OCI-LY1 (cell line): ENCODE results near the gene DYNC1H1.

Experiments used
- H2AFZ ChIP-seq: fragments of 200-600 bp; sonication (generic), shearing (Covaris generic); 2 replicates; pipeline ENCODE4 v1.6.0; 2014; ENCODE audit warnings: antibody characterized with exemption, mild to moderate bottlenecking, low read length
- H3F3A ChIP-seq: fragments of 200-600 bp; sonication (generic), shearing (Covaris generic); 2 replicates; pipeline ENCODE4 v1.6.0; 2014; ENCODE audit warnings: mild to moderate bottlenecking, antibody characterized with exemption, low read length, moderate library complexity; ENCODE audit not compliant: insufficient read depth
- H3K27ac ChIP-seq: fragments of 200-600 bp; sonication (generic); 2 replicates; pipeline ENCODE4 v1.5.1; 2014; ENCODE audit warnings: low read length, mixed run types, mild to moderate bottlenecking, low read depth; ENCODE audit not compliant: poor library complexity, severe bottlenecking
- H3K27me3 ChIP-seq: fragments of 200-600 bp; sonication (generic); 2 replicates; pipeline ENCODE4 v1.6.0; 2014; ENCODE audit warnings: antibody characterized with exemption, mild to moderate bottlenecking, low read length, moderate library complexity; ENCODE audit not compliant: insufficient read depth
- H3K36me3 ChIP-seq: fragments of 200-600 bp; sonication (generic); 2 replicates; pipeline ENCODE4 v1.6.1; 2014; ENCODE audit warnings: mild to moderate bottlenecking, antibody characterized with exemption, low read length, moderate library complexity, mixed read lengths; ENCODE audit not compliant: insufficient read depth
- H3K4me1 ChIP-seq: fragments of 200-600 bp; sonication (generic); 2 replicates; pipeline ENCODE4 v1.5.1; 2014; ENCODE audit warnings: mild to moderate bottlenecking, low read length, moderate library complexity; ENCODE audit not compliant: insufficient read depth, severe bottlenecking
- H3K4me2 ChIP-seq: fragments of 200-600 bp; sonication (generic), shearing (Covaris generic); 2 replicates; pipeline ENCODE4 v1.6.1; 2014; ENCODE audit warnings: low read length
- H3K4me3 ChIP-seq: fragments of 200-600 bp; sonication (generic); 2 replicates; pipeline ENCODE4 v1.5.1; 2014; ENCODE audit warnings: low read length, low read depth, mild to moderate bottlenecking, mixed read lengths; ENCODE audit not compliant: poor library complexity, severe bottlenecking
- H3K79me2 ChIP-seq: fragments of 200-600 bp; shearing (Covaris generic); 2 replicates; pipeline ENCODE4 v1.6.1; 2016; ENCODE audit warnings: mixed run types, low read length, mixed read lengths; ENCODE audit not compliant: insufficient read depth
- H3K9ac ChIP-seq: fragments of 200-600 bp; sonication (generic), shearing (Covaris generic); 2 replicates; pipeline ENCODE4 v1.6.1; 2014; ENCODE audit warnings: mild to moderate bottlenecking, low read length, mixed read lengths
- H3K9me2 ChIP-seq: fragments of 200-600 bp; sonication (generic), shearing (Covaris generic); 2 replicates; pipeline ENCODE4 v1.6.1; 2014; ENCODE audit warnings: low read depth, mild to moderate bottlenecking, low read length, mixed read lengths
- H3K9me3 ChIP-seq: fragments of 200-600 bp; shearing (Covaris generic); 2 replicates; pipeline ENCODE4 v1.6.1; 2014; ENCODE audit warnings: low read length, mixed read lengths
- H4K20me1 ChIP-seq: fragments of 200-600 bp; sonication (generic), shearing (Covaris generic); 2 replicates; pipeline ENCODE4 v1.6.0; 2016; ENCODE audit warnings: mild to moderate bottlenecking, low read length; ENCODE audit not compliant: insufficient read depth
- EZH2 ChIP-seq: fragments of 200-600 bp; sonication (generic), shearing (Covaris generic); IDR thresholded peaks from 2 replicates; pipeline ENCODE4 v1.8.0; 2017; ENCODE audit warnings: borderline replicate concordance, mixed run types, mild to moderate bottlenecking, antibody characterized with exemption, low read length, moderate library complexity, mixed read lengths
- TF ChIP-seq, protein P1 (sequence below): fragments of 200-600 bp; sonication (generic), shearing (Covaris generic); IDR thresholded peaks from 2 replicates; pipeline ENCODE4 v1.5.1; 2017; ENCODE audit warnings: mild to moderate bottlenecking, antibody characterized with exemption, low read length, moderate library complexity, mixed read lengths

Gene DYNC1H1

DNA sequence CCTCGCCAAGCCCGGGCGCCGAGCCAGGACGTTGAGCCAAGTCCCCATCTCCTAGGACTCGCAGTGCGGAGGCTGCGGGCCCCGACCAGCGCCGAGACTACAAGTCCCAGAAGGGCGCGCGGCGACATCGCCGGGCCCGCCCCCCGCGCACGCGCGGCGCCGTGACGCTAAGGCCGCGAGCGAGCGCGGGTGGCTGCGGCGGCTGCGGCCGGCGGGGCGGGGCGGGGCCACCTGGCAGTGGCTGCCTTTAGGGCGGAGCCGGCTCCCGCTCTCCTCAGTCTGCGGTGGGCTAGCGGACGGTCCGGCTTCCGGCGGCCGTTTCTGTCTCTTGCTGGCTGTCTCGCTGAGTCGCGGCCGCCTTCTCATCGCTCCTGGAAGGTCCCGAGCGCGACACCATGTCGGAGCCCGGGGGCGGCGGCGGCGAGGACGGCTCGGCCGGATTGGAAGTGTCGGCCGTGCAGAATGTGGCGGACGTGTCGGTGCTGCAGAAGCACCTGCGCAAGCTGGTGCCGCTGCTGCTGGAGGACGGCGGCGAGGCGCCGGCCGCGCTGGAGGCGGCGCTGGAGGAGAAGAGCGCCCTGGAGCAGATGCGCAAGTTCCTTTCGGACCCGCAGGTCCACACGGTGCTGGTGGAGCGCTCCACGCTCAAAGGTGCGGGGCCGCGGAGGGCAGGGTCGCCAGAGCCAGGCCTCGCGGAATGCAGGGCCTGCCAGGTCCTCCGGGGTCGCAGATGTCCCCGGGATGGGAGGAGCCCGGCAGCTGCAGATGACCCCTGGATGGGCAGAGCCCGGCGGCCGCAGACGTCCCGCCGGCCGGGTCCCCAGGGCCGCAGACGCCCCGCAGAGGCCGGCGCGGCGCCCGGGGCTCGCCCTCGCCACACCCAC lies at the start of gene DYNC1H1:
Gene DYNC1H1, plus strand, starts transcription at position 277 of the 884 bp plus-strand sequence. Its CDS starts 119 bp downstream, at position 396.
- TF ChIP-seq, protein P1, sequence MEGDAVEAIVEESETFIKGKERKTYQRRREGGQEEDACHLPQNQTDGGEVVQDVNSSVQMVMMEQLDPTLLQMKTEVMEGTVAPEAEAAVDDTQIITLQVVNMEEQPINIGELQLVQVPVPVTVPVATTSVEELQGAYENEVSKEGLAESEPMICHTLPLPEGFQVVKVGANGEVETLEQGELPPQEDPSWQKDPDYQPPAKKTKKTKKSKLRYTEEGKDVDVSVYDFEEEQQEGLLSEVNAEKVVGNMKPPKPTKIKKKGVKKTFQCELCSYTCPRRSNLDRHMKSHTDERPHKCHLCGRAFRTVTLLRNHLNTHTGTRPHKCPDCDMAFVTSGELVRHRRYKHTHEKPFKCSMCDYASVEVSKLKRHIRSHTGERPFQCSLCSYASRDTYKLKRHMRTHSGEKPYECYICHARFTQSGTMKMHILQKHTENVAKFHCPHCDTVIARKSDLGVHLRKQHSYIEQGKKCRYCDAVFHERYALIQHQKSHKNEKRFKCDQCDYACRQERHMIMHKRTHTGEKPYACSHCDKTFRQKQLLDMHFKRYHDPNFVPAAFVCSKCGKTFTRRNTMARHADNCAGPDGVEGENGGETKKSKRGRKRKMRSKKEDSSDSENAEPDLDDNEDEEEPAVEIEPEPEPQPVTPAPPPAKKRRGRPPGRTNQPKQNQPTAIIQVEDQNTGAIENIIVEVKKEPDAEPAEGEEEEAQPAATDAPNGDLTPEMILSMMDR = no peak
- no peak for TF ChIP-seq EZH2
- Histone ChIP-seq H3K4me1 (peaks cover 58% of the 10 kb centered on the region), H3K4me2 (peak within 1 kb of the TSS; percentile 93), H3K9me2 (no peaks in the 10 kb centered on the region), H3K9ac (peak within 1 kb of the TSS; percentile 89), H3K4me3 (peak within 1 kb of the TSS; percentile 96), H3K27me3 (no peaks in the 10 kb centered on the region), H4K20me1 (no peaks in the 10 kb centered on the region), H3K79me2 (peaks cover 39% of the 10 kb centered on the region), H3K9me3 (no peaks in the 10 kb centered on the region), H2AFZ (no peak within 1 kb of the TSS), H3K36me3 (0 out of 2 replicates have a peak, but pooled peaks cover 4% of the 10 kb centered on the region), H3K27ac (peak within 1 kb of the TSS; percentile 94), H3F3A (no peaks in the 10 kb centered on the region; the same call in 1 of the 2 replicates)

DNA sequence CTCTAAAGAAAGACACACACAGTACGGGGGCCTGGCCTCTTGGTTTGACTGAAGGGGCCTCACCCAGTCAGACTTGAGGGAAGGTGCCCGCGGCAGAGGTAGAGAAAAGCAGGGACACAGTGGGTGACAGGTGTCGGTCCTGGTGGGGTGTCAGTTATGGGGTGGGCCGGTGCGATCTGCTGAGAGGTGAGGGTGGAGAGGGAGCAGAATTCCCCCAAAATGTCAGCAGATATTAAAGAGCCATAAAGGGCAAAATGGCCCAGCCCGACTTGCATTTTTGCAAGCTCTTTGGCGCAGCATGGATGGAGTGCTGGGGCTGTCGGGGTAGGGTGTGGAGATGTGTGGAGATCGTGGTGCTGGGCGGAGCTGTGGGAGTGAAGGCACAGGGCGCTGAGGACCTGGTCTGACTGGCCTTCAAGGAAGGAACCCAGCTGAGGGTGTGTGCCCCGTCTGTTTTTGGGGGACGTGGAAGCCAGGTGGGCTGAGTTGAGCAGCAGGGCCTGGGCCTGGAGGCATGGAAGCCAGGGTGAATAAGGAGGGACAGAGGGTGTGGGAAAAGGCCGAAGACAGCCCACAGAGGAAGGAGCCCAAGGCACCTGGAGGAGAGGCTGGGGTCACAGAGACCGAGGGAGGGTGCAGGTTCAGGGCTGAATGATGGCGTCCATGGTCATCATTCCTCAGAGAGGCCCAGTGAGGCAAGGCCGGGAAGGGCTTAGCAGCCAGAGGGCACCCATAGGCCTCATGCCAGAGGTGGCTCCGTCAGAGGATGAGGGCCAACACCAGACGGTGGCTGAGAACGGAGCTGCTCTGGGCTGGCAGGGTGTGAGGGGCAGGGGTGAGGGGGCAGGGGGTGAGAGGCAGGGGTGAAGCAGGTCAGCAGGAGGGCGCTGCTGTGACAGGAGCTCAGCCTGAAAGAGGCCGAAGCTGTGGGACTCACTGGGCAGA lies 48.2 kb upstream of the DYNC1H1 start:
- Histone ChIP-seq H3K4me2 (no peak overlapping the region), H3F3A (no peaks in the 10 kb centered on the region), H4K20me1 (no peaks in the 10 kb centered on the region), H3K4me3 (no peak overlapping the region), H3K9ac (no peak overlapping the region), H3K4me1 (peaks cover 12% of the 10 kb centered on the region), H2AFZ (no peak overlapping the region), H3K27me3 (no peaks in the 10 kb centered on the region), H3K27ac (no peak overlapping the region), H3K9me2 (no peaks in the 10 kb centered on the region), H3K9me3 (no peaks in the 10 kb centered on the region), H3K79me2 (no peaks in the 10 kb centered on the region), H3K36me3 (peaks cover 14% of the 10 kb centered on the region)
- TF ChIP-seq, protein P1 = no peak

DNA sequence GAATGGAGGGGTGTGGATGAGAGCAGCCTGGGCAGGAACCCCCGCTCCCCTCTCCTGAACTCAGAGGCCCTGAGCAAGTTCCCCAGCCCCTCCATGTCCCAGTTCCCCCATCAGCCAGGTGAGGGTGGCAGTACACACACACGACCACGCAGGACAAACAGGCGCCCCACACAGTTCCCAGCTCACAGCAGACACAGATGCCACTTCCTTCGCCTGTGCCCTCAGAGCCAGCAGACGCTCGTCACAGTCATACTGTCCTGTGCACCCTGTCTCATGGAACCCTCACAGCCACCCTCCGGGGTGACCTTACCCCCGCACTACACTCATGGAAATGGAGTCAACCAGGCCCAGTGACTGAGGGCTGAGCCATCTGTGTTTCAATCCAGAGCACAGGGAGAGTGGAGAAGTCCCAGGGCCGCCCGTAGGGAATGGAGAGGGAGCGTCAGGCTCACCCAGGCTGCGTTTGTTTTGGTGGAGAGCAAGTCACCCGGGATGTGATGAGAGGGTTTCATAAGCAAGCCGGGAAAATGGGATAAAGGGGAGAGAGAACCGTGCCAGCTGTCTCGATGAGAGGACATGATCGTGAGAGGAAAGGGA lies 47.5 kb upstream of the DYNC1H1 start:
- H3K9ac ChIP-seq = no peak overlapping the region
- H3K9me3 ChIP-seq = no peaks in the 10 kb centered on the region
- H3K27me3 ChIP-seq = no peaks in the 10 kb centered on the region
- H2AFZ ChIP-seq = no peak overlapping the region
- no peak overlapping the region for H3K27ac ChIP-seq
- no peaks in the 10 kb centered on the region for H3K79me2 ChIP-seq
- no peaks in the 10 kb centered on the region for H4K20me1 ChIP-seq
- no peaks in the 10 kb centered on the region for H3F3A ChIP-seq
- no peak overlapping the region for H3K4me2 ChIP-seq
- H3K9me2 ChIP-seq = no peaks in the 10 kb centered on the region
- H3K4me3 ChIP-seq = no peak overlapping the region
- H3K36me3 ChIP-seq = peaks cover 14% of the 10 kb centered on the region
- TF ChIP-seq EZH2 = no peak
- TF ChIP-seq, protein P1 = no peak
- H3K4me1 ChIP-seq = peaks cover 12% of the 10 kb centered on the region
